IMR-90 (cell line): ENCODE data around the gene PTPRF. TPM values are rescaled to one million over a fixed set of nuclear protein-coding genes. Genes with fewer than 3 reads are reported as not detected.

Source experiments
- ATAC-seq: fragments of 200-7000 bp; cut with Tn5 transposase; 2 replicates; pipeline ENCODE4 v1.9.1; 2020; ENCODE audit warnings: low read depth, mild to moderate bottlenecking, moderate library complexity
- BruUV-seq: library from RNA; stranded (reverse); fragments of 400-500 nt; replicated peaks from 2 replicates; lab custom pipeline; 2021; lab: Mats Ljungman, UMichigan
- CTCF ChIA-PET: fragments of 300-600 bp; formaldehyde crosslinking; extraction: SDS; loops from one replicate; lab custom pipeline; 2021; ENCODE audit warnings: antibody characterized with exemption; lab: Yijun Ruan, JAX
- POLR2A ChIA-PET: fragments of 300-600 bp; sonication (Branson Sonifier 250); formaldehyde crosslinking; loops from one replicate; lab custom pipeline; 2022; ENCODE audit warnings: antibody characterized with exemption; ENCODE audit not compliant: unreplicated experiment; lab: Charles Lee
- DNase-seq: peaks from one replicate; pipeline ENCODE4 v3.0.0; 2013
- H2AFZ ChIP-seq: replicated peaks from 2 replicates; pipeline ENCODE3; 2013; ENCODE audit warnings: low read length, mild to moderate bottlenecking; ENCODE audit not compliant: poor library complexity
- H2AK5ac ChIP-seq: 2 replicates; pipeline ENCODE4 v1.6.1; 2013; ENCODE audit warnings: low read depth, low read length, inconsistent platforms
- H2AK9ac ChIP-seq: replicated peaks from 2 replicates; pipeline ENCODE3; 2013; ENCODE audit warnings: mild to moderate bottlenecking, low read depth, low read length, moderate library complexity; ENCODE audit not compliant: poor library complexity
- H2BK120ac ChIP-seq: 2 replicates; pipeline ENCODE4 v1.6.1; 2013; ENCODE audit warnings: low read depth, low read length, inconsistent platforms
- H2BK15ac ChIP-seq: 3 replicates; pipeline ENCODE4 v1.6.1; 2013; ENCODE audit warnings: low read depth, low read length, inconsistent platforms
- H2BK20ac ChIP-seq: 2 replicates; pipeline ENCODE4 v1.6.1; 2013; ENCODE audit warnings: low read depth, mild to moderate bottlenecking, inconsistent platforms, low read length, moderate library complexity
- H2BK5ac ChIP-seq: 2 replicates; pipeline ENCODE4 v1.6.1; 2013; ENCODE audit warnings: mild to moderate bottlenecking, low read depth, low read length, inconsistent platforms; ENCODE audit not compliant: poor library complexity, severe bottlenecking
- H3K14ac ChIP-seq: replicated peaks from 2 replicates; pipeline ENCODE4 v1.6.1; 2013; ENCODE audit warnings: low read depth, low read length, inconsistent platforms
- H3K18ac ChIP-seq: 2 replicates; pipeline ENCODE4 v1.6.1; 2013; ENCODE audit warnings: low read depth, low read length, control low read depth
- H3K23ac ChIP-seq: 2 replicates; pipeline ENCODE4 v1.6.1; 2013; ENCODE audit warnings: low read depth, low read length, inconsistent platforms
- H3K27ac ChIP-seq: 2 replicates; pipeline ENCODE4 v1.5.1; 2013; ENCODE audit warnings: mild to moderate bottlenecking, control low read depth, low read length; ENCODE audit not compliant: insufficient read depth
- H3K27me3 ChIP-seq: 2 replicates; pipeline ENCODE4 v1.6.1; 2013; ENCODE audit warnings: low read length; ENCODE audit not compliant: control insufficient read depth, insufficient read depth
- H3K36me3 ChIP-seq: 2 replicates; pipeline ENCODE4 v1.6.1; 2013; ENCODE audit warnings: low read length, mixed read lengths; ENCODE audit not compliant: control insufficient read depth, insufficient read depth
- H3K4ac ChIP-seq: 2 replicates; pipeline ENCODE4 v1.6.1; 2013; ENCODE audit warnings: low read depth, low read length, inconsistent platforms
- H3K4me1 ChIP-seq: 2 replicates; pipeline ENCODE4 v1.6.1; 2013; ENCODE audit warnings: low read length, mixed read lengths; ENCODE audit not compliant: control insufficient read depth, insufficient read depth
- H3K4me2 ChIP-seq: 2 replicates; pipeline ENCODE4 v1.6.1; 2013; ENCODE audit warnings: low read depth, mild to moderate bottlenecking, control low read depth, low read length, moderate library complexity
- H3K4me3 ChIP-seq: 2 replicates; pipeline ENCODE4 v1.5.1; 2013; ENCODE audit warnings: low read depth, mild to moderate bottlenecking, control low read depth, low read length, moderate library complexity; ENCODE audit not compliant: insufficient read depth
- H3K56ac ChIP-seq: 2 replicates; pipeline ENCODE4 v1.6.1; 2013; ENCODE audit warnings: low read length, inconsistent platforms; ENCODE audit not compliant: insufficient read depth; ENCODE audit errors: extremely low read depth
- H3K79me1 ChIP-seq, 2 experiments: 2 replicates each; pipeline ENCODE4 v1.6.1; 2013; ENCODE audit warnings: low read length in 2 of 2, inconsistent platforms in 1 of 2, low read depth in 1 of 2
- H3K9ac ChIP-seq: 2 replicates; pipeline ENCODE4 v1.6.1; 2013; ENCODE audit warnings: low read depth, low read length, control low read depth
- H3K9me1 ChIP-seq: 2 replicates; pipeline ENCODE4 v1.6.1; 2013; ENCODE audit warnings: low read length, inconsistent platforms; ENCODE audit not compliant: insufficient read depth
- H3K9me3 ChIP-seq: 2 replicates; pipeline ENCODE4 v1.6.1; 2013; ENCODE audit warnings: low read length; ENCODE audit not compliant: control insufficient read depth, insufficient read depth
- H4K20me1 ChIP-seq: 2 replicates; pipeline ENCODE4 v1.6.1; 2013; ENCODE audit warnings: low read length, inconsistent platforms; ENCODE audit not compliant: insufficient read depth
- H4K5ac ChIP-seq: 2 replicates; pipeline ENCODE4 v1.6.1; 2013; ENCODE audit warnings: mild to moderate bottlenecking, low read depth, low read length, control low read depth
- H4K8ac ChIP-seq, 2 experiments: 2 replicates each; pipeline ENCODE4 v1.6.1; 2013; ENCODE audit warnings: low read depth in 2 of 2, low read length in 2 of 2, control low read depth in 1 of 2, inconsistent platforms in 1 of 2
- H4K91ac ChIP-seq: 2 replicates; pipeline ENCODE4 v1.6.1; 2013; ENCODE audit warnings: low read depth, low read length, inconsistent platforms; ENCODE audit not compliant: insufficient read depth
- FOS ChIP-seq: fragments of 150-350 bp; IDR thresholded peaks from 2 replicates; pipeline ENCODE4 v1.6.1; 2016; ENCODE audit warnings: low read depth, low read length
- RAD21 ChIP-seq: IDR thresholded peaks from 2 replicates; pipeline ENCODE4 v1.6.1; 2012; ENCODE audit warnings: low read length, improper control_type of control experiment
- RCOR1 ChIP-seq: IDR thresholded peaks from 2 replicates; pipeline ENCODE4 v1.6.1; 2012; ENCODE audit warnings: mild to moderate bottlenecking, low read length, improper control_type of control experiment; ENCODE audit not compliant: insufficient replicate concordance
- RFX5 ChIP-seq: IDR thresholded peaks from 2 replicates; pipeline ENCODE4 v1.8.0; 2012; ENCODE audit warnings: low read depth, mild to moderate bottlenecking, low read length, moderate library complexity
- WGBS, 2 experiments: methylation state at CpG; one replicate each; pipeline versions ENCODE4 v1.1.5 to v1.1.7; 2013; ENCODE audit warnings: missing lambda C conversion rate in 2 of 2; ENCODE audit not compliant: insufficient read length in 1 of 2; ENCODE audit errors: extremely low coverage in 2 of 2; 5-methylcytosine and 5-hydroxymethylcytosine counted together
- dilution Hi-C: fragments of 300-500 bp; cut with HindIII; formaldehyde crosslinking; loops from one replicate; pipeline ENCODE4 v1.14.3; 2018; ENCODE audit warnings: low sequenced_read_pairs; ENCODE audit not compliant: unreplicated experiment
- in situ Hi-C: fragments of 300-500 bp; cut with MboI; formaldehyde crosslinking; loops from 3 replicates; pipeline ENCODE4 v1.14.3; 2019; ENCODE audit warnings: low sequenced_read_pairs, inconsistent platforms, mixed read lengths
- intact Hi-C: fragments of 100-400 bp; cut with micrococcal nuclease; formaldehyde crosslinking; loops from 2 replicates; pipeline ENCODE4 v1.10.0; 2022
- polyA plus RNA-seq, 3 experiments: library from polyadenylated mRNA; depleted of rRNA; stranded (reverse); fragments of >200 nt; gene quantifications; 2 replicates each; pipeline ENCODE4 v1.2.3, GENCODE V29; 2012; ENCODE audit warnings: low replicate concordance in 1 of 3
- total RNA-seq: library from RNA; depleted of rRNA; stranded (reverse); fragments of >200 nt; gene quantifications from 2 replicates; pipeline ENCODE4 v1.2.3, GENCODE V29; 2012

Gene PTPRF
- total and polyA plus RNA-seq, 2 of the 4 experiments (the other 2 are of a cell fraction) = 25.8 to 92.3 TPM

GRCh38 chr1:43572538-43572937, 41.9 kb downstream of the PTPRF start:
- Histone ChIP-seq H3K9me1 (peaks cover 12% of the 10 kb centered on the region), H3K56ac (no peak overlapping the region), H3K36me3 (peaks cover 45% of the 10 kb centered on the region), H2BK15ac (no peak overlapping the region), H2BK120ac (no peak overlapping the region), H4K91ac (no peak overlapping the region), H4K5ac (no peak overlapping the region), H2BK20ac (no peak overlapping the region), H3K27ac (no peak overlapping the region), H3K23ac (no peak overlapping the region), H3K79me1 (peaks cover 7 to 52% of the 10 kb centered on the region in 2 experiments), H3K4ac (no peak overlapping the region), H2AFZ (no peak overlapping the region), H2AK5ac (no peak overlapping the region), H3K18ac (no peak overlapping the region), H2BK5ac (no peak overlapping the region), H3K9me3 (no peaks in the 10 kb centered on the region), H3K4me1 (no peaks in the 10 kb centered on the region), H4K8ac (no peak overlapping the region), H2AK9ac (no peak overlapping the region), H3K14ac (no peak overlapping the region), H3K9ac (no peak overlapping the region), H4K20me1 (peaks cover 9% of the 10 kb centered on the region), H3K27me3 (no peaks in the 10 kb centered on the region), H3K4me2 (no peak overlapping the region), H3K4me3 (no peak overlapping the region)
- ChIA-PET CTCF (no interaction called here), POLR2A (interaction anchor here (0.6 kb wide), 1 partner anchor 76 kb away, joined by 3 read pairs; no protein-coding TSS in a partner anchor)
- no TSS peak for BruUV-seq
- intact Hi-C loops = no loop called here
- in situ Hi-C loops = no loop called here
- dilution Hi-C loops = no loop called here
- WGBS, 2 experiments = 84% methylated on average over 8 of the region's 9 CpGs; no CpG with 5 or more reads in 1 of the 2 experiments
- TF ChIP-seq FOS = no peak
- TF ChIP-seq RCOR1 = no peak
- TF ChIP-seq RAD21 = no peak
- TF ChIP-seq RFX5 = no peak
- DNase-seq = no peak
- ATAC-seq = no peak
